GM18858 (cell line): ENCODE measurements around the gene OSTN.
"Not testable (repeated sequence)": the region's sequence is repeated elsewhere in the genome, so short reads cannot be mapped to it uniquely, and the experiment has no call there.

ENCODE experiments used
- ATAC-seq: cut with Tn5 transposase; IDR thresholded peaks from one replicate; pipeline ENCODE4 v1.9.1; 2021; ENCODE audit not compliant: unreplicated experiment

The OSTN gene

GRCh38 chr3:191198932-191199331 is at the start of gene OSTN:
OSTN (plus strand) TSS chr3:191199241; CDS start chr3:191212533, 13,292 bp downstream.
- ATAC-seq = no peak

GRCh38 chr3:191151653-191152052 is 47.4 kb upstream of the OSTN start:
- ATAC-seq = no peak

- no peak for ATAC-seq
These were observed 44.2 kb upstream of the OSTN start for GRCh38 chr3:191154827-191155226.

- no peak for ATAC-seq
These were observed 40.8 kb upstream of the OSTN start for GRCh38 chr3:191158247-191158646.

GRCh38 chr3:191158815-191159214 is 40.2 kb upstream of the OSTN start:
- ATAC-seq = no peak

GRCh38 chr3:191165802-191166201 is 33.2 kb upstream of the OSTN start:
- ATAC-seq = no peak

- no peak for ATAC-seq
These were observed 32.7 kb upstream of the OSTN start for GRCh38 chr3:191166368-191166767.

GRCh38 chr3:191169566-191169965 is 29.5 kb upstream of the OSTN start:
- ATAC-seq = no peak

GRCh38 chr3:191170097-191170496 is 28.9 kb upstream of the OSTN start:
- ATAC-seq = no peak

GRCh38 chr3:191175102-191175501 is 23.9 kb upstream of the OSTN start:
- ATAC-seq = no peak

- no peak for ATAC-seq
These were observed 22.8 kb upstream of the OSTN start for GRCh38 chr3:191176038-191176785.

- ATAC-seq = not testable (repeated sequence)
These were observed 13.7 kb upstream of the OSTN start for GRCh38 chr3:191185382-191185781.

GRCh38 chr3:191188246-191188645 is 10.8 kb upstream of the OSTN start:
- ATAC-seq = not testable (repeated sequence)

- not testable (repeated sequence) for ATAC-seq
These were observed 6.8 kb upstream of the OSTN start for GRCh38 chr3:191192270-191192669.

- ATAC-seq = no peak
These were observed 6.1 kb upstream of the OSTN start for GRCh38 chr3:191192941-191193340.

GRCh38 chr3:191197761-191198306 is 1.2 kb upstream of the OSTN start:
- no peak for ATAC-seq

- ATAC-seq = no peak
These were observed 561 bp upstream of the OSTN start for GRCh38 chr3:191198480-191198879.

GRCh38 chr3:191210032-191210431 is 11.0 kb downstream of the OSTN start:
- ATAC-seq = no peak

GRCh38 chr3:191216510-191216909 is 17.5 kb downstream of the OSTN start:
- ATAC-seq = no peak

GRCh38 chr3:191217301-191217700 is 18.3 kb downstream of the OSTN start:
- ATAC-seq = no peak

- no peak for ATAC-seq
These were observed 21.9 kb downstream of the OSTN start for GRCh38 chr3:191220908-191221307.

GRCh38 chr3:191221638-191222037 is 22.6 kb downstream of the OSTN start:
- ATAC-seq = no peak

GRCh38 chr3:191227541-191227940 is 28.5 kb downstream of the OSTN start:
- ATAC-seq = no peak
